H9 (cell line): ENCODE measurements around the gene HAND1. TPM values are rescaled to one million over a fixed set of nuclear protein-coding genes. Genes with fewer than 3 reads are reported as not detected.

Experiments
- DNase-seq: peaks from one replicate; pipeline ENCODE4 v3.0.0-alpha.2; 2017
- H2AFZ ChIP-seq: one replicate; pipeline ENCODE4 v1.6.1; 2013; ENCODE audit warnings: mild to moderate bottlenecking, low read length, control low read depth, moderate library complexity
- H2AK5ac ChIP-seq: 2 replicates; pipeline ENCODE4 v1.6.1; 2013; ENCODE audit warnings: low read length, control low read depth, mixed read lengths; ENCODE audit not compliant: insufficient read length
- H2BK120ac ChIP-seq: one replicate; pipeline ENCODE4 v1.6.1; 2013; ENCODE audit warnings: low read depth, mild to moderate bottlenecking, low read length, control low read depth, inconsistent platforms; ENCODE audit not compliant: poor library complexity, severe bottlenecking
- H2BK12ac ChIP-seq: 2 replicates; pipeline ENCODE4 v1.6.1; 2013; ENCODE audit warnings: low read length, control low read depth, mixed read lengths, low read depth; ENCODE audit not compliant: insufficient read length
- H2BK15ac ChIP-seq: 2 replicates; pipeline ENCODE4 v1.6.1; 2013; ENCODE audit warnings: low read depth, low read length, control low read depth
- H2BK20ac ChIP-seq: one replicate; pipeline ENCODE4 v1.6.1; 2013; ENCODE audit warnings: low read depth, mild to moderate bottlenecking, low read length, control low read depth, inconsistent platforms; ENCODE audit not compliant: poor library complexity, severe bottlenecking
- H2BK5ac ChIP-seq: 2 replicates; pipeline ENCODE4 v1.6.1; 2013; ENCODE audit warnings: low read length, control low read depth, mixed read lengths; ENCODE audit not compliant: insufficient read length
- H3K14ac ChIP-seq: 2 replicates; pipeline ENCODE4 v1.6.1; 2013; ENCODE audit warnings: low read length, control low read depth; ENCODE audit not compliant: insufficient read depth
- H3K18ac ChIP-seq: 2 replicates; pipeline ENCODE4 v1.6.1; 2013; ENCODE audit warnings: low read depth, mild to moderate bottlenecking, mixed read lengths, low read length, control low read depth; ENCODE audit not compliant: insufficient read length
- H3K23ac ChIP-seq: 2 replicates; pipeline ENCODE4 v1.6.1; 2013; ENCODE audit warnings: low read length, control low read depth, mixed read lengths, low read depth; ENCODE audit not compliant: insufficient read length
- H3K23me2 ChIP-seq: 2 replicates; pipeline ENCODE4 v1.6.1; 2013; ENCODE audit warnings: low read depth, mild to moderate bottlenecking, mixed read lengths, low read length, control low read depth; ENCODE audit not compliant: insufficient read length, poor library complexity, severe bottlenecking
- H3K27ac ChIP-seq: 2 replicates; pipeline ENCODE4 v1.5.1; 2013; ENCODE audit warnings: low read length, control low read depth, mixed read lengths, low read depth; ENCODE audit not compliant: insufficient read length
- H3K27me3 ChIP-seq: 2 replicates; pipeline ENCODE4 v1.6.1; 2013; ENCODE audit warnings: low read length, control low read depth, inconsistent platforms; ENCODE audit not compliant: insufficient read depth
- H3K4ac ChIP-seq: 2 replicates; pipeline ENCODE4 v1.6.1; 2013; ENCODE audit warnings: low read depth, mild to moderate bottlenecking, control low read depth, inconsistent platforms, low read length, moderate library complexity
- H3K4me1 ChIP-seq: 2 replicates; pipeline ENCODE4 v1.6.1; 2013; ENCODE audit warnings: low read length, control low read depth, inconsistent platforms; ENCODE audit not compliant: insufficient read depth
- H3K4me2 ChIP-seq: 2 replicates; pipeline ENCODE4 v1.6.1; 2013; ENCODE audit warnings: low read length, control low read depth, mixed read lengths; ENCODE audit not compliant: insufficient read length, insufficient read depth
- H3K56ac ChIP-seq: 2 replicates; pipeline ENCODE4 v1.6.1; 2013; ENCODE audit warnings: low read depth, mild to moderate bottlenecking, mixed read lengths, low read length, control low read depth; ENCODE audit not compliant: insufficient read length
- H3K79me1 ChIP-seq: 2 replicates; pipeline ENCODE4 v1.6.1; 2013; ENCODE audit warnings: low read depth, mild to moderate bottlenecking, moderate library complexity, low read length, control low read depth, inconsistent platforms; ENCODE audit not compliant: insufficient read depth, poor library complexity, severe bottlenecking
- H3K79me2 ChIP-seq: 2 replicates; pipeline ENCODE4 v1.6.1; 2013; ENCODE audit warnings: low read length, control low read depth, inconsistent platforms; ENCODE audit not compliant: insufficient read depth
- H3K9ac ChIP-seq: 2 replicates; pipeline ENCODE4 v1.6.1; 2013; ENCODE audit warnings: low read length, control low read depth, mixed read lengths; ENCODE audit not compliant: insufficient read length; ENCODE audit errors: extremely low read depth
- H3K9me3 ChIP-seq: one replicate; pipeline ENCODE4 v1.6.1; 2013; ENCODE audit warnings: low read depth, low read length, inconsistent platforms; ENCODE audit not compliant: control insufficient read depth
- H3T11ph ChIP-seq: one replicate; pipeline ENCODE4 v1.6.1; 2013; ENCODE audit warnings: mild to moderate bottlenecking, low read length, control low read depth, inconsistent platforms
- H4K20me1 ChIP-seq: one replicate; pipeline ENCODE4 v1.6.1; 2013; ENCODE audit not compliant: control insufficient read depth, insufficient read length, insufficient read depth
- H4K5ac ChIP-seq: 2 replicates; pipeline ENCODE4 v1.6.1; 2013; ENCODE audit warnings: low read depth, mild to moderate bottlenecking, mixed read lengths, low read length, control low read depth; ENCODE audit not compliant: insufficient read length
- H4K8ac ChIP-seq: replicated peaks from 2 replicates; pipeline ENCODE4 v1.6.1; 2013; ENCODE audit warnings: low read length, control low read depth, mixed read lengths, low read depth; ENCODE audit not compliant: insufficient read length
- H4K91ac ChIP-seq: 2 replicates; pipeline ENCODE4 v1.6.1; 2013; ENCODE audit warnings: low read depth, mild to moderate bottlenecking, moderate library complexity, mixed read lengths, low read length, control low read depth; ENCODE audit not compliant: insufficient read length
- H3K27ac Mint-ChIP-seq, 3 experiments: 2 replicates in 2 of 3; 3 replicates in 1 of 3; pipeline ENCODE4 v1.8.0; 2020 to 2021; ENCODE audit warnings: mixed read lengths in 3 of 3, mild to moderate bottlenecking in 1 of 3, moderate library complexity in 1 of 3
- H3K27me3 Mint-ChIP-seq: 2 replicates; pipeline ENCODE4 v1.8.0; 2021; ENCODE audit warnings: low read depth, mild to moderate bottlenecking, moderate library complexity, mixed read lengths
- H3K36me3 Mint-ChIP-seq, 3 experiments: 2 replicates in 2 of 3; 3 replicates in 1 of 3; pipeline ENCODE4 v1.8.0; 2020 to 2021; ENCODE audit warnings: low read depth in 3 of 3, mixed read lengths in 3 of 3; ENCODE audit not compliant: insufficient read depth in 1 of 3
- H3K4me1 Mint-ChIP-seq, 2 experiments: 2 replicates each; pipeline ENCODE4 v1.8.0; 2020; ENCODE audit warnings: mixed read lengths in 2 of 2
- H3K4me3 Mint-ChIP-seq, 2 experiments: 2 replicates in 1 of 2; 3 replicates in 1 of 2; pipeline ENCODE4 v1.8.0; 2020 to 2021; ENCODE audit warnings: mild to moderate bottlenecking in 2 of 2, mixed read lengths in 2 of 2, moderate library complexity in 1 of 2
- H3K9me3 Mint-ChIP-seq, 2 experiments: 2 replicates in 1 of 2; 3 replicates in 1 of 2; pipeline ENCODE4 v1.8.0; 2020; ENCODE audit warnings: mild to moderate bottlenecking in 2 of 2, mixed read lengths in 2 of 2, moderate library complexity in 1 of 2
- WGBS: extraction: QIAGEN DNeasy Blood & Tissue Kit; methylation state at CpG from one replicate; pipeline ENCODE4 v1.1.7; 2013; ENCODE audit warnings: missing lambda C conversion rate, low lambda C conversion rate, mixed read lengths; ENCODE audit not compliant: insufficient read length; ENCODE audit errors: extremely low coverage; 5-methylcytosine and 5-hydroxymethylcytosine counted together
- total RNA-seq: library from RNA; stranded (reverse); gene quantifications from 2 replicates; pipeline ENCODE4 v1.2.1, GENCODE V29; 2021
- TF ChIP-seq, protein P1 (sequence below): fragments of 200-600 bp; sonication (generic); conservative IDR thresholded peaks from 3 replicates; pipeline ENCODE4 v1.8.0; 2021; ENCODE audit warnings: antibody characterized with exemption, mild to moderate bottlenecking

Gene HAND1
- total RNA-seq, 1 experiment from 2014 or later: not detected

GRCh38 chr5:154485850-154486426 is 7.9 kb upstream of the HAND1 start:
- H3K23me2 ChIP-seq: no peaks in the 10 kb centered on the region
- no CpG with 5 or more reads among the region's 6 CpGs for WGBS
- no peak overlapping the region for H2BK20ac ChIP-seq
- no peak overlapping the region for H3K23ac ChIP-seq
- no peak overlapping the region for H4K8ac ChIP-seq
- no peak overlapping the region for H3K4me2 ChIP-seq
- no peak overlapping the region for H2BK120ac ChIP-seq
- H2BK5ac ChIP-seq: no peak overlapping the region
- no peak overlapping the region for H4K5ac ChIP-seq
- peaks cover 68% of the 10 kb centered on the region for H3K27me3 ChIP-seq
- H3K4ac ChIP-seq: no peak overlapping the region
- H3K4me1 ChIP-seq: no peaks in the 10 kb centered on the region; the same call in none of the 2 replicates
- H3K9me3 Mint-ChIP-seq: peaks cover 0 to 2% of the 10 kb centered on the region in 2 experiments; a peak in 2 of 5 replicates
- H3K9ac ChIP-seq: no peak overlapping the region
- H3K4me3 Mint-ChIP-seq: peak overlapping the region in 1 of 2 experiments; percentile 36; a peak in 1 of 5 replicates
- no peak overlapping the region for H3K27ac Mint-ChIP-seq
- H4K91ac ChIP-seq: no peak overlapping the region
- no peak overlapping the region for H2BK15ac ChIP-seq
- H3T11ph ChIP-seq: no peak overlapping the region
- peaks cover 95% of the 10 kb centered on the region for H3K27me3 Mint-ChIP-seq
- H3K27ac ChIP-seq: no peak overlapping the region
- H3K79me2 ChIP-seq: no peaks in the 10 kb centered on the region
- H4K20me1 ChIP-seq: peaks cover 2% of the 10 kb centered on the region
- peak; percentile 2 for DNase-seq
- no peak overlapping the region for H3K14ac ChIP-seq
- peaks cover 44 to 60% of the 10 kb centered on the region in 2 experiments for H3K4me1 Mint-ChIP-seq
- no peak overlapping the region for H3K18ac ChIP-seq
- H3K56ac ChIP-seq: no peak overlapping the region
- TF ChIP-seq, protein P1, sequence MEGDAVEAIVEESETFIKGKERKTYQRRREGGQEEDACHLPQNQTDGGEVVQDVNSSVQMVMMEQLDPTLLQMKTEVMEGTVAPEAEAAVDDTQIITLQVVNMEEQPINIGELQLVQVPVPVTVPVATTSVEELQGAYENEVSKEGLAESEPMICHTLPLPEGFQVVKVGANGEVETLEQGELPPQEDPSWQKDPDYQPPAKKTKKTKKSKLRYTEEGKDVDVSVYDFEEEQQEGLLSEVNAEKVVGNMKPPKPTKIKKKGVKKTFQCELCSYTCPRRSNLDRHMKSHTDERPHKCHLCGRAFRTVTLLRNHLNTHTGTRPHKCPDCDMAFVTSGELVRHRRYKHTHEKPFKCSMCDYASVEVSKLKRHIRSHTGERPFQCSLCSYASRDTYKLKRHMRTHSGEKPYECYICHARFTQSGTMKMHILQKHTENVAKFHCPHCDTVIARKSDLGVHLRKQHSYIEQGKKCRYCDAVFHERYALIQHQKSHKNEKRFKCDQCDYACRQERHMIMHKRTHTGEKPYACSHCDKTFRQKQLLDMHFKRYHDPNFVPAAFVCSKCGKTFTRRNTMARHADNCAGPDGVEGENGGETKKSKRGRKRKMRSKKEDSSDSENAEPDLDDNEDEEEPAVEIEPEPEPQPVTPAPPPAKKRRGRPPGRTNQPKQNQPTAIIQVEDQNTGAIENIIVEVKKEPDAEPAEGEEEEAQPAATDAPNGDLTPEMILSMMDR: no peak
- no peaks in the 10 kb centered on the region for H3K79me1 ChIP-seq
- no peak overlapping the region for H2AFZ ChIP-seq
- no peak overlapping the region for H2AK5ac ChIP-seq
- no peak overlapping the region for H2BK12ac ChIP-seq
- H3K9me3 ChIP-seq: no peaks in the 10 kb centered on the region
- H3K36me3 Mint-ChIP-seq: no peaks in the 10 kb centered on the region; a peak in 1 of 7 replicates
